Ectodermal cell (in vitro differentiated cells): ENCODE data around the gene KRT16.
A peak's percentile ranks its signal among the peaks of the same experiment; 100 is the strongest.

Source experiments
- H3K27ac ChIP-seq: 2 replicates; pipeline ENCODE4 v1.7.0; 2013; ENCODE audit warnings: mild to moderate bottlenecking, low read depth, low read length; ENCODE audit not compliant: insufficient read depth, poor library complexity, severe bottlenecking
- H3K27me3 ChIP-seq: 2 replicates; pipeline ENCODE4 v1.7.0; 2013; ENCODE audit warnings: mild to moderate bottlenecking, low read length; ENCODE audit not compliant: insufficient read depth, control insufficient read depth, poor library complexity, severe bottlenecking
- H3K36me3 ChIP-seq: one replicate; pipeline ENCODE4 v1.7.0; 2013; ENCODE audit warnings: low read length; ENCODE audit not compliant: control insufficient read depth, insufficient read depth
- H3K4me1 ChIP-seq: one replicate; pipeline ENCODE4 v1.7.0; 2013; ENCODE audit warnings: low read length; ENCODE audit not compliant: control insufficient read depth, insufficient read depth
- H3K4me3 ChIP-seq: 2 replicates; pipeline ENCODE4 v1.7.0; 2013; ENCODE audit warnings: low read depth, low read length, control low read depth; ENCODE audit not compliant: insufficient read depth
- H3K9me3 ChIP-seq: 2 replicates; pipeline ENCODE4 v1.7.0; 2013; ENCODE audit warnings: mild to moderate bottlenecking, low read length, moderate library complexity; ENCODE audit not compliant: control insufficient read depth
- WGBS, 2 experiments: methylation state at CpG; one replicate each; pipeline ENCODE4 v1.1.7; 2013; ENCODE audit warnings: missing lambda C conversion rate in 2 of 2; 5-methylcytosine and 5-hydroxymethylcytosine counted together

Gene KRT16

GRCh38 chr17:41567317-41567716 lies 45.2 kb downstream of the KRT16 start:
- no peak overlapping the region for H3K27ac ChIP-seq
- 93 to 96% methylated on average over 6 of the region's 6 CpGs for WGBS, 2 experiments
- H3K36me3 ChIP-seq: no peaks in the 10 kb centered on the region
- no peaks in the 10 kb centered on the region for H3K9me3 ChIP-seq
- peaks cover 11% of the 10 kb centered on the region for H3K4me1 ChIP-seq
- no peaks in the 10 kb centered on the region for H3K27me3 ChIP-seq
- H3K4me3 ChIP-seq: no peak overlapping the region

- Histone ChIP-seq H3K4me3 (no peak overlapping the region), H3K36me3 (no peaks in the 10 kb centered on the region), H3K27me3 (no peaks in the 10 kb centered on the region), H3K9me3 (no peaks in the 10 kb centered on the region), H3K4me1 (peaks cover 11% of the 10 kb centered on the region), H3K27ac (no peak overlapping the region)
Observed at GRCh38 chr17:41565338-41565737, 47.2 kb downstream of the KRT16 start.

DNA sequence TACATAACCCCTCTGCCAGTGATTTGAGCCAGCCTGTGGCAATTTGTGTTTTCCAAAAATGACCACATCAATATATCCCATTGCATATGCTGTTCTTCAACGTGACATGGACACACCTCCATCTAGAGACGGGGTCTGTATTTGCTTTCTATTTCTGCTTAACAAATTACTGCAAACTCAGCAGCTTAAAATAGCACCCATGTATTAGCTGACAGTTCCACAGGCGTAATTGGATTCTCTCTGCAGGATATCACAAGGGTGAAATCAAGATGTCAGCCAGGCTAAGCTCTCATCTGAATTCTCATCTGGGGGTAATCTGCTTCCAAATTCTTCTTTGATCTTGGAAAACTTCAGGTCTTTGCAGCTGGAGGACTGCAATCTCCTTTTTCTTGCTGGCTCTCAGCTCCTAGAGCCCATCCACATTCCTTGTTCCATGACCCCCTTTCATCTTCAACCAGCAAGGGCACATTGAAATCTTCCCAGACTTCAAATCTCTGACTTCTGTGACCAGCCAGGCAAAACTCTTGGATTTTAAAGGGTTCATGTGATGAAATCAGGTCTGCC lies 48.9 kb downstream of the KRT16 start:
- H3K36me3 ChIP-seq: no peaks in the 10 kb centered on the region
- no peaks in the 10 kb centered on the region for H3K27me3 ChIP-seq
- 66 to 71% methylated on average over 3 of the region's 3 CpGs for WGBS, 2 experiments
- H3K4me1 ChIP-seq: peaks cover 11% of the 10 kb centered on the region
- no peaks in the 10 kb centered on the region for H3K9me3 ChIP-seq
- H3K4me3 ChIP-seq: no peak overlapping the region
- H3K27ac ChIP-seq: peak overlapping the region; percentile 23

DNA sequence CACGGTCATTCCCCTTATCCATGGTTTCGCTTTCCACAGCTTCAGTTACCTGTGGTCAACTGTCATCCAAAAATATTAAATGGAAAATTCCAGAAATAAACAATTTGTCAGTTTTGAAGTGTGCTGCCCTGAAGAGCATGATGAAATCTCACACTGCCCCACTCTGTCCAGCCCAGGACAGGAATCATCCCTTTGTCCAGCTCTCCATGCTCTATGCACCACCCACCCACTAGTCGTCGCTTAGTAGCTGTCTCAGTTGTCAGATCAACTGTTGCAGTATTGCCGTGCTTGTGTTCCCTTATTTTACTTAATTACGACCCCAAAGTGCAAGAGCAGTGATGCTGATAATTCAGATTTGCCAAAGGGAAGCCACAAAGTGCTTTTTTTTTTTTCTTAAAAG lies 51.0 kb downstream of the KRT16 start:
- no peaks in the 10 kb centered on the region for H3K36me3 ChIP-seq
- H3K4me1 ChIP-seq: peaks cover 11% of the 10 kb centered on the region
- H3K27me3 ChIP-seq: no peaks in the 10 kb centered on the region
- H3K4me3 ChIP-seq: no peak overlapping the region
- H3K9me3 ChIP-seq: no peaks in the 10 kb centered on the region
- WGBS, 2 experiments: 91 to 92% methylated on average over 6 of the region's 6 CpGs
- H3K27ac ChIP-seq: no peak overlapping the region
